ENCODE results near the gene CLIP2.
"Not testable (repeated sequence)": the region's sequence is repeated elsewhere in the genome, so short reads cannot be mapped to it uniquely, and the experiment has no call there.

Gene CLIP2

GRCh38 chr7:74375726-74376220 is 86.6 kb downstream of the CLIP2 start:
- DNase-seq: no peak
- Mint-ChIP-seq H3K27ac (no peak overlapping the region), H3K4me1 (ENCODE audit: low read depth) (peaks cover 5% of the 10 kb centered on the region), H3K27me3 (no peaks in the 10 kb centered on the region), H3K36me3 (ENCODE audit: low read depth) (no peaks in the 10 kb centered on the region), H3K9me3 (no peaks in the 10 kb centered on the region), H3K4me3 (no peak overlapping the region)

- Mint-ChIP-seq H3K36me3 (ENCODE audit: low read depth) (no peaks in the 10 kb centered on the region), H3K4me1 (ENCODE audit: low read depth) (peaks cover 5% of the 10 kb centered on the region), H3K27me3 (no peaks in the 10 kb centered on the region), H3K9me3 (no peaks in the 10 kb centered on the region), H3K4me3 (no peak overlapping the region), H3K27ac (no peak overlapping the region)
- DNase-seq: no peak
Measured at GRCh38 chr7:74376256-74377036, 87.2 kb downstream of the CLIP2 start.

GRCh38 chr7:74379938-74380337 is 90.7 kb downstream of the CLIP2 start:
- Mint-ChIP-seq H3K27ac (no peak overlapping the region), H3K4me1 (ENCODE audit: low read depth) (no peaks in the 10 kb centered on the region), H3K36me3 (ENCODE audit: low read depth) (no peaks in the 10 kb centered on the region), H3K4me3 (no peak overlapping the region), H3K27me3 (no peaks in the 10 kb centered on the region), H3K9me3 (no peaks in the 10 kb centered on the region)
- DNase-seq: no peak

GRCh38 chr7:74380720-74381119 is 91.5 kb downstream of the CLIP2 start:
- no peak overlapping the region for H3K4me3 Mint-ChIP-seq
- DNase-seq: no peak
- no peaks in the 10 kb centered on the region for H3K9me3 Mint-ChIP-seq
- no peaks in the 10 kb centered on the region for H3K4me1 Mint-ChIP-seq (ENCODE audit: low read depth)
- no peaks in the 10 kb centered on the region for H3K36me3 Mint-ChIP-seq (ENCODE audit: low read depth)
- no peaks in the 10 kb centered on the region for H3K27me3 Mint-ChIP-seq
- H3K27ac Mint-ChIP-seq: no peak overlapping the region

GRCh38 chr7:74384086-74384485 is 94.9 kb downstream of the CLIP2 start:
- H3K27ac Mint-ChIP-seq; H3K9me3 Mint-ChIP-seq; H3K27me3 Mint-ChIP-seq; DNase-seq; H3K4me3 Mint-ChIP-seq; H3K4me1 Mint-ChIP-seq (ENCODE audit: low read depth); H3K36me3 Mint-ChIP-seq (ENCODE audit: low read depth): not testable (repeated sequence)

GRCh38 chr7:74384854-74385253 is 95.6 kb downstream of the CLIP2 start:
- H3K4me1 Mint-ChIP-seq (ENCODE audit: low read depth); H3K36me3 Mint-ChIP-seq (ENCODE audit: low read depth); H3K27ac Mint-ChIP-seq; H3K27me3 Mint-ChIP-seq; H3K4me3 Mint-ChIP-seq; H3K9me3 Mint-ChIP-seq; DNase-seq: not testable (repeated sequence)

- Mint-ChIP-seq H3K36me3 (ENCODE audit: low read depth) (no peaks in the 10 kb centered on the region), H3K9me3 (no peaks in the 10 kb centered on the region), H3K27me3 (no peaks in the 10 kb centered on the region), H3K4me1 (ENCODE audit: low read depth) (no peaks in the 10 kb centered on the region), H3K27ac (no peak overlapping the region), H3K4me3 (no peak overlapping the region)
- no peak for DNase-seq
Measured at GRCh38 chr7:74387606-74388005, 98.4 kb downstream of the CLIP2 start.

- H3K4me3 Mint-ChIP-seq: no peak overlapping the region
- DNase-seq: no peak
- H3K9me3 Mint-ChIP-seq: no peaks in the 10 kb centered on the region
- no peaks in the 10 kb centered on the region for H3K4me1 Mint-ChIP-seq (ENCODE audit: low read depth)
- H3K27ac Mint-ChIP-seq: no peak overlapping the region
- no peaks in the 10 kb centered on the region for H3K36me3 Mint-ChIP-seq (ENCODE audit: low read depth)
- no peaks in the 10 kb centered on the region for H3K27me3 Mint-ChIP-seq
Measured at GRCh38 chr7:74388880-74389415, 99.7 kb downstream of the CLIP2 start.

- H3K9me3 Mint-ChIP-seq; H3K36me3 Mint-ChIP-seq (ENCODE audit: low read depth); H3K27ac Mint-ChIP-seq; H3K4me3 Mint-ChIP-seq; DNase-seq; H3K4me1 Mint-ChIP-seq (ENCODE audit: low read depth); H3K27me3 Mint-ChIP-seq: not testable (repeated sequence)
Measured at GRCh38 chr7:74393722-74394121, 104.5 kb downstream of the CLIP2 start.

- not testable (repeated sequence) for DNase-seq
Measured at GRCh38 chr7:74394601-74395000, 105.4 kb downstream of the CLIP2 start.

GRCh38 chr7:74395745-74396311 is 106.6 kb downstream of the CLIP2 start:
- no peaks in the 10 kb centered on the region for H3K4me1 Mint-ChIP-seq (ENCODE audit: low read depth)
- H3K9me3 Mint-ChIP-seq: no peaks in the 10 kb centered on the region
- no peak for DNase-seq
- no peaks in the 10 kb centered on the region for H3K36me3 Mint-ChIP-seq (ENCODE audit: low read depth)
- no peak overlapping the region for H3K4me3 Mint-ChIP-seq
- H3K27me3 Mint-ChIP-seq: no peaks in the 10 kb centered on the region
- no peak overlapping the region for H3K27ac Mint-ChIP-seq

More at GRCh38 chr7:74394601-74395000, 105.4 kb downstream of the CLIP2 start:
- H3K4me1 Mint-ChIP-seq (ENCODE audit: low read depth); H3K4me3 Mint-ChIP-seq; H3K36me3 Mint-ChIP-seq (ENCODE audit: low read depth); H3K9me3 Mint-ChIP-seq; H3K27ac Mint-ChIP-seq; H3K27me3 Mint-ChIP-seq: not testable (repeated sequence)

- no peaks in the 10 kb centered on the region for H3K9me3 Mint-ChIP-seq
- no peaks in the 10 kb centered on the region for H3K4me1 Mint-ChIP-seq (ENCODE audit: low read depth)
- no peak for DNase-seq
- H3K27ac Mint-ChIP-seq: no peak overlapping the region
- H3K4me3 Mint-ChIP-seq: no peak overlapping the region
- H3K36me3 Mint-ChIP-seq (ENCODE audit: low read depth): no peaks in the 10 kb centered on the region
- H3K27me3 Mint-ChIP-seq: no peaks in the 10 kb centered on the region
Measured at GRCh38 chr7:74396993-74397392, 107.8 kb downstream of the CLIP2 start.

GRCh38 chr7:74398426-74398825 is 109.2 kb downstream of the CLIP2 start:
- Mint-ChIP-seq H3K27ac (no peak overlapping the region), H3K27me3 (no peaks in the 10 kb centered on the region), H3K9me3 (no peaks in the 10 kb centered on the region), H3K4me3 (no peak overlapping the region), H3K4me1 (ENCODE audit: low read depth) (no peaks in the 10 kb centered on the region), H3K36me3 (ENCODE audit: low read depth) (no peaks in the 10 kb centered on the region)
- no peak for DNase-seq

GRCh38 chr7:74399006-74399405 is 109.8 kb downstream of the CLIP2 start:
- Mint-ChIP-seq H3K4me1 (ENCODE audit: low read depth) (no peaks in the 10 kb centered on the region), H3K36me3 (ENCODE audit: low read depth) (no peaks in the 10 kb centered on the region), H3K9me3 (no peaks in the 10 kb centered on the region), H3K27ac (no peak overlapping the region), H3K27me3 (no peaks in the 10 kb centered on the region), H3K4me3 (no peak overlapping the region)
- no peak for DNase-seq

- H3K9me3 Mint-ChIP-seq: no peaks in the 10 kb centered on the region
- H3K27me3 Mint-ChIP-seq: no peaks in the 10 kb centered on the region
- no peaks in the 10 kb centered on the region for H3K4me1 Mint-ChIP-seq (ENCODE audit: low read depth)
- H3K27ac Mint-ChIP-seq: no peak overlapping the region
- no peak overlapping the region for H3K4me3 Mint-ChIP-seq
- DNase-seq: no peak
- no peaks in the 10 kb centered on the region for H3K36me3 Mint-ChIP-seq (ENCODE audit: low read depth)
Measured at GRCh38 chr7:74400420-74401136, 111.4 kb downstream of the CLIP2 start.

Measured in activated T-cell treated with anti-CD3 and anti-CD28 coated beads, Interleukin-2, amount 50 U/mL, for 24 hours (primary cell).